ENCODE measurements around the gene CCDC127. TPM values are rescaled to one million over a fixed set of nuclear protein-coding genes. Genes with fewer than 3 reads are reported as not detected.

CCDC127 gene
- total and polyA plus RNA-seq, 5 donors from 2014 or later = 3.2 to 5.7 (median 4.0) TPM

GRCh38 chr5:156411-157072, 61.4 kb downstream of the CCDC127 start:
- no peak overlapping the region for H3K27ac ChIP-seq (ENCODE audit: insufficient read depth, low read length, poor library complexity, severe bottlenecking)
- H3K4me3 ChIP-seq (ENCODE audit: low read depth, low read length) = no peak overlapping the region
- H3K27me3 ChIP-seq (ENCODE audit: control insufficient read depth, insufficient read depth, low read length) = no peaks in the 10 kb centered on the region
- H3K9me3 Mint-ChIP-seq = peaks cover 0 to 3% (median 0%) of the 10 kb centered on the region in 7 donors
- peaks cover 9% of the 10 kb centered on the region for H3K27me3 Mint-ChIP-seq
- no peaks in the 10 kb centered on the region for H3K36me3 ChIP-seq (ENCODE audit: control insufficient read depth, insufficient read depth, low read length)
- H3K27ac Mint-ChIP-seq = no peak overlapping the region
- DNase-seq (no peak), ATAC-seq (ENCODE audit: low read depth in 2 of 2) (no peak)
- H3K4me3 Mint-ChIP-seq = no peak overlapping the region
- no peaks in the 10 kb centered on the region for H3K36me3 Mint-ChIP-seq
- no peaks in the 10 kb centered on the region for H3K4me1 Mint-ChIP-seq
- no peaks in the 10 kb centered on the region for H3K9me3 ChIP-seq (ENCODE audit: control insufficient read depth in 2 of 2, low read length in 2 of 2)
- no peaks in the 10 kb centered on the region for H3K4me1 ChIP-seq (ENCODE audit: control insufficient read depth, insufficient read depth, low read length, poor library complexity, severe bottlenecking)

DNA sequence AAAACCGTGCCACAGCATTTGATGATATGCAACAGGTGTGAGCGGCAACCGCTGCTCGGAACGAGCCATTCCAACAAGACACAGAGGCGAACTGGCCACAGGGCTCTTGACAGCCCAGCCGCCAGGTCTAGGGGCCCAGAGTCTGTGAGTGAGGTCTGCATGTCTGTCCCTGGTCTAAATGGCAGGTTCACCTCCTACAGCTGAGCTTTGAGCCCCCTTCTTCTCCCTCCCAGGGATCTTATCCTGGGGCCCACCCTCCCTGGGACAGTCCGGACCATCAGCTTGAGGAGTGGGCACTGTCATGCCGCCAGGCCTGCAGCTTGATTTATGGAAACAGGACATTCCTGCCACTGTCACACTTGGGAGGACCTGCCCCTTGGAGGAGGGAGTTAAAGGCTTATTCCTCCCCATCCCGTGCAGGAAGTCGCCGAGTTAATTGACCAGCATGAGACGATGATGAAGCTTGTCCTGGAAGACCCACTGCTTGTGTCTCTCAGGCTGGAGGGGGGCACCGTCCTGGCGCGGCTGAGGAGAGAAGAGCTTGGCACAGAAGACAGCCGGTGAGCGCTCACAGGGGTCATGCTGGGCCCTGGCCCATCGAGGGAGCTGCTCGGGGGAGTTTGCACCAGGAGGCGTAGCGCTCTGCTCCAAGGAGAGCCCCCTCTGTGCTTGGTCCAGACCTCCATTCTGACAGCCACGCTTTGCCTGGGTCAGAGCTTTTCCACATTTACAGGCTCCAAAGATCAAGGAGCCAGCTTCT, 62.1 kb downstream of the CCDC127 start:
- Mint-ChIP-seq H3K27ac (no peak overlapping the region), H3K27me3 (peaks cover 9% of the 10 kb centered on the region), H3K4me1 (no peaks in the 10 kb centered on the region), H3K9me3 (peaks cover 0 to 3% (median 0%) of the 10 kb centered on the region in 7 donors), H3K4me3 (no peak overlapping the region), H3K36me3 (no peaks in the 10 kb centered on the region)
- no peaks in the 10 kb centered on the region for H3K4me1 ChIP-seq (ENCODE audit: control insufficient read depth, insufficient read depth, low read length, poor library complexity, severe bottlenecking)
- H3K27me3 ChIP-seq (ENCODE audit: control insufficient read depth, insufficient read depth, low read length) = no peaks in the 10 kb centered on the region
- no peak overlapping the region for H3K4me3 ChIP-seq (ENCODE audit: low read depth, low read length)
- H3K36me3 ChIP-seq (ENCODE audit: control insufficient read depth, insufficient read depth, low read length) = no peaks in the 10 kb centered on the region
- no peak for ATAC-seq (ENCODE audit: low read depth in 2 of 2)
- DNase-seq = no peak
- no peak overlapping the region for H3K27ac ChIP-seq (ENCODE audit: insufficient read depth, low read length, poor library complexity, severe bottlenecking)
- no peaks in the 10 kb centered on the region for H3K9me3 ChIP-seq (ENCODE audit: control insufficient read depth in 2 of 2, low read length in 2 of 2)

DNA sequence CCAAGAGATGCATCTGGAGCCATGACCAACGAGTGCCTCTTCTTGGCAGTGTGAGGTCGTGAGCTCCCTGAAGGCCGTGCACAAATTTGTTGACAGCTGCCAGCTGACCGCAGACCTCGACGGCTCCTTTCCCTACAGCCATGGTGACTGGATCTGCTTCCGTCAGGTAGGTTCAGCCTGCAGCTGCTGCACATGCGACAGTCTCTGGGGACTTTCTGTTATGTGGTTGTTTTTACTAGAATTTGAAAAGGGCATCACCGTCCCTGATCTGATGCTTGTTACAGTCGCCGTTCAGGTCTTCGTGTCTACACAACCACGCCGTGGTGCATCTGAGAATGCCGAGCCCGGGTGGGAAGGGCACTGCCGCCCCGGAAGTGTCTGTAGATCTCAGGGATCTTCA, 63.1 kb downstream of the CCDC127 start:
- Mint-ChIP-seq H3K27ac (no peak overlapping the region), H3K4me1 (no peaks in the 10 kb centered on the region), H3K27me3 (peaks cover 9% of the 10 kb centered on the region), H3K36me3 (no peaks in the 10 kb centered on the region), H3K9me3 (peaks cover 0 to 3% (median 0%) of the 10 kb centered on the region in 7 donors), H3K4me3 (no peak overlapping the region)
- H3K9me3 ChIP-seq (ENCODE audit: control insufficient read depth in 2 of 2, low read length in 2 of 2) = no peaks in the 10 kb centered on the region
- no peak overlapping the region for H3K27ac ChIP-seq (ENCODE audit: insufficient read depth, low read length, poor library complexity, severe bottlenecking)
- H3K36me3 ChIP-seq (ENCODE audit: control insufficient read depth, insufficient read depth, low read length) = no peaks in the 10 kb centered on the region
- DNase-seq (no peak), ATAC-seq (ENCODE audit: low read depth in 2 of 2) (no peak)
- H3K27me3 ChIP-seq (ENCODE audit: control insufficient read depth, insufficient read depth, low read length) = no peaks in the 10 kb centered on the region
- H3K4me3 ChIP-seq (ENCODE audit: low read depth, low read length) = no peak overlapping the region
- no peaks in the 10 kb centered on the region for H3K4me1 ChIP-seq (ENCODE audit: control insufficient read depth, insufficient read depth, low read length, poor library complexity, severe bottlenecking)

DNA sequence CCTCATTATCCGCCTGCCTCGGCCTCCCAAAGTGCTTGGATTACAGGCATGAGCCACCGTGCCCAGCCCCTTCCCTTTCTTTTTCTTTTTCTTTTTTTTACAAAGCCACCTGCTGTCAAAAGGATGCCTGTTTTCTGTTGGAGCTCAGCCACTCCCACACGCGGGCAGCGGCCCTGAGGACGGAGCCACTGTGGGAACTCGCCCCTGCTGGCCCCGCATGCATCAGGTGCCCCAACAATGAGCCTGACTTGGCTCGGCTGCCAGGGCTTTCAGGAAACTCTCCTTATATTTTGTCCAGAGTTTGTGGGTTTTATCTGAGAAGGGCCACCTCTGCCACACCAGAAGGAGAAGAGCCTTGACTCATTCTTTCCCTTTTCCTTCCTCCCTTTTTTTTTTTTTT, 63.7 kb downstream of the CCDC127 start:
- no peak for ATAC-seq (ENCODE audit: low read depth in 2 of 2)
- no peak overlapping the region for H3K4me3 Mint-ChIP-seq
- Histone ChIP-seq H3K9me3 (ENCODE audit: control insufficient read depth in 2 of 2, low read length in 2 of 2) (no peaks in the 10 kb centered on the region), H3K4me1 (ENCODE audit: control insufficient read depth, insufficient read depth, low read length, poor library complexity, severe bottlenecking) (no peaks in the 10 kb centered on the region), H3K36me3 (ENCODE audit: control insufficient read depth, insufficient read depth, low read length) (no peaks in the 10 kb centered on the region), H3K27me3 (ENCODE audit: control insufficient read depth, insufficient read depth, low read length) (no peaks in the 10 kb centered on the region), H3K4me3 (ENCODE audit: low read depth, low read length) (no peak overlapping the region), H3K27ac (ENCODE audit: insufficient read depth, low read length, poor library complexity, severe bottlenecking) (no peak overlapping the region)
- no peak overlapping the region for H3K27ac Mint-ChIP-seq
- no peaks in the 10 kb centered on the region for H3K4me1 Mint-ChIP-seq
- no peaks in the 10 kb centered on the region for H3K36me3 Mint-ChIP-seq
- H3K27me3 Mint-ChIP-seq = peaks cover 4% of the 10 kb centered on the region
- H3K9me3 Mint-ChIP-seq = peaks cover 0 to 4% (median 0%) of the 10 kb centered on the region in 7 donors
- no peak for DNase-seq

GRCh38 chr5:153256-153655, 64.7 kb downstream of the CCDC127 start:
- H3K4me1 ChIP-seq (ENCODE audit: control insufficient read depth, insufficient read depth, low read length, poor library complexity, severe bottlenecking) = no peaks in the 10 kb centered on the region
- H3K27ac Mint-ChIP-seq = no peak overlapping the region

DNA sequence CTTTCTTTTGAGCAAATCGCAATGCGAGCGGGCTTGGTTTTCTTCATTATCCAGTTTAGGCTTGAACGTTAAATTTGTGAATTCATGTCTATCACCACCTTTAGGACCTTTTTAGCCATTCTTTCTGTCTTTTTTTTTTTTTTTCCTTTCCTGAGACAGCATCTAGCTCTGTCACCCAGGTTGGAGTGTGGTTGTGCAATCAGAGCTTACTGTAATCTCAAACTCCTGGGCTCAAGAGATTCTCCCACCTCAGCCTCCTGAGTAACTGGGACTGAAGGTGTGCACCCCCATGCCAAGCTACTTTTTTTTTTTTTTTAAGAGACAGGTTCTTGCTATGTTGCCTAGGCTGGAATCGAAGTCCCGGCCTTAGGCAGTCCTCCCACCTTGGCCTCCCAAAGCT, 65.9 kb downstream of the CCDC127 start:
- no peaks in the 10 kb centered on the region for H3K4me1 Mint-ChIP-seq
- H3K4me3 ChIP-seq (ENCODE audit: low read depth, low read length) = no peak overlapping the region
- H3K9me3 Mint-ChIP-seq = peaks cover 2 to 19% (median 5%) of the 10 kb centered on the region in 7 donors
- H3K36me3 ChIP-seq (ENCODE audit: control insufficient read depth, insufficient read depth, low read length) = no peaks in the 10 kb centered on the region
- H3K27me3 Mint-ChIP-seq = peaks cover 4% of the 10 kb centered on the region
- H3K27ac Mint-ChIP-seq = no peak overlapping the region
- H3K27ac ChIP-seq (ENCODE audit: insufficient read depth, low read length, poor library complexity, severe bottlenecking) = no peak overlapping the region
- no peaks in the 10 kb centered on the region for H3K27me3 ChIP-seq (ENCODE audit: control insufficient read depth, insufficient read depth, low read length)
- H3K4me3 Mint-ChIP-seq = no peak overlapping the region
- H3K36me3 Mint-ChIP-seq = no peaks in the 10 kb centered on the region
- no peak for DNase-seq
- no peak for ATAC-seq (ENCODE audit: low read depth in 2 of 2)
- peaks cover 17 to 19% of the 10 kb centered on the region in 2 experiments for H3K9me3 ChIP-seq (ENCODE audit: control insufficient read depth in 2 of 2, low read length in 2 of 2)
- H3K4me1 ChIP-seq (ENCODE audit: control insufficient read depth, insufficient read depth, low read length, poor library complexity, severe bottlenecking) = no peaks in the 10 kb centered on the region

More at GRCh38 chr5:153256-153655, 64.7 kb downstream of the CCDC127 start:
- Histone ChIP-seq H3K9me3 (ENCODE audit: control insufficient read depth in 2 of 2, low read length in 2 of 2) (peaks cover 6 to 7% of the 10 kb centered on the region in 2 experiments), H3K4me3 (ENCODE audit: low read depth, low read length) (no peak overlapping the region), H3K36me3 (ENCODE audit: control insufficient read depth, insufficient read depth, low read length) (no peaks in the 10 kb centered on the region), H3K27ac (ENCODE audit: insufficient read depth, low read length, poor library complexity, severe bottlenecking) (no peak overlapping the region), H3K27me3 (ENCODE audit: control insufficient read depth, insufficient read depth, low read length) (no peaks in the 10 kb centered on the region)
- peaks cover 0 to 7% (median 4%) of the 10 kb centered on the region in 7 donors for H3K9me3 Mint-ChIP-seq
- no peaks in the 10 kb centered on the region for H3K4me1 Mint-ChIP-seq
- no peak overlapping the region for H3K4me3 Mint-ChIP-seq
- H3K36me3 Mint-ChIP-seq = no peaks in the 10 kb centered on the region
- no peak for ATAC-seq (ENCODE audit: low read depth in 2 of 2)
- DNase-seq = no peak
- H3K27me3 Mint-ChIP-seq = no peaks in the 10 kb centered on the region

GRCh38 chr5:150746-151145, 67.2 kb downstream of the CCDC127 start:
- DNase-seq (no peak), ATAC-seq (ENCODE audit: low read depth in 2 of 2) (no peak)
- no peaks in the 10 kb centered on the region for H3K4me1 ChIP-seq (ENCODE audit: control insufficient read depth, insufficient read depth, low read length, poor library complexity, severe bottlenecking)
- peaks cover 2 to 23% (median 5%) of the 10 kb centered on the region in 7 donors for H3K9me3 Mint-ChIP-seq
- H3K9me3 ChIP-seq (ENCODE audit: control insufficient read depth in 2 of 2, low read length in 2 of 2) = peaks cover 21 to 25% of the 10 kb centered on the region in 2 experiments
- no peak overlapping the region for H3K4me3 ChIP-seq (ENCODE audit: low read depth, low read length)
- H3K27me3 Mint-ChIP-seq = peaks cover 4% of the 10 kb centered on the region
- H3K27me3 ChIP-seq (ENCODE audit: control insufficient read depth, insufficient read depth, low read length) = no peaks in the 10 kb centered on the region
- no peak overlapping the region for H3K27ac ChIP-seq (ENCODE audit: insufficient read depth, low read length, poor library complexity, severe bottlenecking)
- H3K36me3 ChIP-seq (ENCODE audit: control insufficient read depth, insufficient read depth, low read length) = no peaks in the 10 kb centered on the region
- H3K36me3 Mint-ChIP-seq = no peaks in the 10 kb centered on the region
- H3K4me3 Mint-ChIP-seq = no peak overlapping the region
- no peak overlapping the region for H3K27ac Mint-ChIP-seq
- H3K4me1 Mint-ChIP-seq = no peaks in the 10 kb centered on the region
